HG03460 (cell line): ENCODE measurements around the gene HILPDA.
A peak's percentile ranks its signal among the peaks of the same experiment; 100 is the strongest.
"Not testable (repeated sequence)": the region's sequence is repeated elsewhere in the genome, so short reads cannot be mapped to it uniquely, and the experiment has no call there.

Experiments used
- ATAC-seq: cut with Tn5 transposase; IDR thresholded peaks from one replicate; pipeline ENCODE4 v1.9.1; 2021; ENCODE audit not compliant: unreplicated experiment

HILPDA gene

DNA sequence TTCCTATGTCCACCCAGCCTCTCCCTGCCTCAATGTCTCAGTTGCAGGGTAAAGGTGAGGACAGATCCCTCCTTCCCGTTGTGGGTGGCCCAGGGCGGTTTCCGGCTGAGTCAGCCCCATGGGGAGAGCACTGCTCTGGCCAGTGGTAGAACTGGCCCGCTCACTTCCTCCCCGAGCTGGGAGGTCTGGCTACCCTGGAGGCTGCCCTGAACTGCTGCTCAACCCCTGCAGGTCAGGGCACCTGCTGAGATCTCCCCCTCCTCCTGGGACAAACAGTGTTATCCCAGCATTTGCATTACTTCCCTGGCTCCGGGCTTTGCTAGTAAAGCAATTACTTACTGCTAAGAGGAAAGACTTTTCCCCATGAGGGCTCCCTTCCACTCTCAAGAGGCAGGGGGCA lies 24.5 kb upstream of the HILPDA start:
- ATAC-seq = no peak

- ATAC-seq = no peak
Measured at GRCh38 chr7:128431754-128432153, 23.9 kb upstream of the HILPDA start.

- no peak for ATAC-seq
Measured at GRCh38 chr7:128434413-128435326, 21.0 kb upstream of the HILPDA start.

GRCh38 chr7:128435327-128435686 lies 20.4 kb upstream of the HILPDA start:
- no peak for ATAC-seq

- peak; percentile 78 for ATAC-seq
Measured at GRCh38 chr7:128437426-128438332, 18.0 kb upstream of the HILPDA start.

GRCh38 chr7:128442356-128442755 lies 13.3 kb upstream of the HILPDA start:
- no peak for ATAC-seq

DNA sequence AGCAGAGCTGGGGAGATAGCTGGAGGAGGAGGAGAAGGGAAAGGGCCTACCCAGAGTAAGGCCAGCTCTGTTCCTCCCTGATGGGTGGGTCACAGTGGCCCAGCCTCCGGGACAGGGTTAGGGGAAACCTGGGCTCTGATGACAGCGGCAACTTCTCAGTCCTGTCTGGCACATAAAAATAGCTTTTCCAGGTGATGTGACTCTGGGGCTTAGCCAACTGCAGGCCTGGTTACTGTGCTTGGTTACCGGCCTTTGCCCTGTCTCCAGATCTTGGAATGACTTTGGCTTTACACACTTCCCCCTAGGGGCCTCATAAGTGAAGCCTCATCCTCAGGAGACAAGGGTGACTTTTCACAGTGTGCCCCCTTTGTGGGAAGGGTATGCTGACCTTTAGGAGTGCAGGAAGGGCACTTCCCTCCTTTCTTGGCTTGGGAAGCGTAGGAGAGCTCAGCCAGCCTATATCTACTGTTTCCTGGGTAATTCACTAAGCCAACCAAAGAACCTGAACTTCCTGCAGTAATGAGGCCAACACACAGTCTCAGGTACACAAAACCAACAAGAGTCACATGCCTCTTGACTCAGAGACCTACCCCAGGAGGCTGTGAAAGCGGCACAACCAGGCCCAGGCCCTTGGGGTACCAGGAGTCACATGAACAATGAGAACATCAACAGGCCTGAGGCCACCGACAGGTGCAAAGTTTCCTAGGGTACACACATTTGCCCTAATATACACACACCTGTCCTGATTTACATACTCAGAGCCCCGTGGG lies 11.7 kb upstream of the HILPDA start:
- no peak for ATAC-seq

DNA sequence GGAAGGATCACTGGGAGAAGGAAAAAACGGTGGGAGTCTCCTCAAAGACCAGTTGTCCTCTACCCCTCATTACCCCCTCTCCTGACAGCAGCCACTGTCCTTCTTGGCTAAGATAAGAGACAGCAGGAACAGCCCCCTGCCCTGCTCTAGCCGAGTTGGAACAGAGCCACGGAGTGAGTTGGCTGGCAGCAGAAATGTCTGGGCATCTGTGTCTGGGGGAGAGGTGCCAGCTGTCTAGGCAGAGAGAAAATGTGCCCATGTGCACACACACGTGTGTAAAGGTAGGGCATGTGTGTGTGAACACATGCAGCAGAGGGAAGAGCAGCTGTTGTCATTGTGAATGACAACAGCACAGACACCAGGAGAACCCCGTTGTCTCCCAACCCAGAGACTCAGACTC lies 9.4 kb upstream of the HILPDA start:
- ATAC-seq = no peak

DNA sequence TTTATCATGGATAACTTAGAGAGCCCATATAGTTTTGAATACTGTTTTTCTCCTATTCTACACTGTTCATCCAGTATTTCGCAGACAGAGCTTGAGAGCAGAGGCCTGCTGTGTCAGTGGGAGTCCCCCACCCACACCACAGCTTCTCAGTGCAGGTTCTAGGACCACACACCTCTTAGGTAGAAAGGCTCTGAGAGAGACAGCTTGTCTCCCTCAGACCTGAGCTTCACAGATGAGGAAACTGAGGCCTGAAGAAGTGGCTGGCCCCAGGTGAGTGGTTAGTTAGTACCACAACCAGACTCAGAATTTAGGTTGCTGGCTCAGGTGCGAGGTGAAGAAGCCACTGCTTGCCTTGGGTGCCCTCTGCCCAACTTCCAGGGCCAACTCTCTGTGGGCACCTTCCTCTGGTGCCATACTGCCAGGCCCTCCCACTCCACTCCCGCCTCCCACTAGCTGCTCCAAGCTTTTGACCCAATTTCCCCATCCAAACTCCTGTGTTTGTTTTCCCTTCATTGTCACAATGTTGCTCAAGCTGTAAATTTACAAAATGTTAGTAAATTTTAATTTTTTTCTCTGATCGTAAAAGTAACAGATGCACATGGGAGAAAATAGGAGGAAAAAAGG lies 7.6 kb upstream of the HILPDA start:
- no peak for ATAC-seq

DNA sequence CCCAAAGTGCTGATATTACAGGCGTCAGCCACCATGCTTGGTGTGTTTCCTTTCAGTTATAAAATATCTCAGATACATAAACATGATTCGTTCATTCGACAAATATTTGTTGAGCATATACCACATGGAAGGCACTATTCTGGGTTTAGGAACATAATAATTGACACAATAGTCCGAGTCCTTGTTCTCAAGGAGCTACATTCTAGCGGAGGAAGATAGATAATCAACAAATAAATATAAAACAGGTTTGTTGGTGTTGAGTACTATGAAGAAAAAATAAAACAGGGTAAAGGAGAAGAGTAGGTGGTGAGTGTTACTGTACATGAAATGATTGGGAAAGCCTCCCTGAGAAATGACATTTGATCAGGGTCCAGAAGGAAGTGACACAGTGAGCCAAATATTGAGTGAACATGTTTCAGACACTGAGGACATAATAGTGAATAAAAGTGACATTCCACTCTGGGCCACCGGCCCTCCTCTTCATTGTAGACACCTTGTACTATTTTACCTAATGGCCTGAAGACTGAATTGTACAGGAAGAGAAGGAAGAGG lies 6.9 kb upstream of the HILPDA start:
- ATAC-seq = no peak

- ATAC-seq = no peak
Measured at GRCh38 chr7:128450409-128450808, 5.3 kb upstream of the HILPDA start.

DNA sequence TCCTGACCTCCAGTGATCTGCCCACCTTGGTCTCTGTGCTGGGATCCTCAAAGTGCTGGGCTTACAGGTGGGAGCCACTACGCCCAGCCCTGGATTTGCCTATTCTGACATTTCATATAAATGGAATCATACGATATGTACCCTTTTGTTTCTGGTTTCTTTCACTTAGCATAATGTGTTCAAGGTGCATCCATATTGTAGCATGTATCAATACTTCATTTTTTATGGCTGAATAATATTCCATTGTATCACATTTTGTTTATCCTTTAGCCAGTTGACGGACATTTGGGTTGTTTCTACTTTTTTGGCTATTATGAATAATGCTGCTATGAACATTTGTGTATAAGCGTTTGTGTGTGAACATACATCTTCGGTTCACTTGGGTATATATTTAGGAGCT lies 4.8 kb upstream of the HILPDA start:
- no peak for ATAC-seq

DNA sequence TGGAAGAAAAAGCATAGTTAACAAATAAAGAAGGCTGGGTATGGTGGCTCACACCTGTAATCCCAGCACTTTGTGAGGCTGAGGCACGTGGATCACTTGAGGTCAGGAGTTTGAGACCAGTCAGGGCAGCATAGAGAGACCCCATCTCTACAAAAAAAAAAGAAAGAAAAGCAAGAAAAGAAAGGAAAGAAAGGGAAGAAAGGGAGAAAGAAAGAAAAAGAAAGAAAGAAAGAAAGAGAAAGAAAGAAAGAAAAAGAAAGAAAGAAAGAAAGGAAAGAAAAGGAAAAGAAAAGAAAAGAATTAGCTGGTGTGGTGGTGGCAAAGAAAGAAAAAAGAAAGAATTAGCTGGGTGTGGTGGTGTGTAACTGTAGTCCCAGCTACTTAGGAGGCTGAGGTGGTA lies 3.1 kb upstream of the HILPDA start:
- ATAC-seq = no peak

DNA sequence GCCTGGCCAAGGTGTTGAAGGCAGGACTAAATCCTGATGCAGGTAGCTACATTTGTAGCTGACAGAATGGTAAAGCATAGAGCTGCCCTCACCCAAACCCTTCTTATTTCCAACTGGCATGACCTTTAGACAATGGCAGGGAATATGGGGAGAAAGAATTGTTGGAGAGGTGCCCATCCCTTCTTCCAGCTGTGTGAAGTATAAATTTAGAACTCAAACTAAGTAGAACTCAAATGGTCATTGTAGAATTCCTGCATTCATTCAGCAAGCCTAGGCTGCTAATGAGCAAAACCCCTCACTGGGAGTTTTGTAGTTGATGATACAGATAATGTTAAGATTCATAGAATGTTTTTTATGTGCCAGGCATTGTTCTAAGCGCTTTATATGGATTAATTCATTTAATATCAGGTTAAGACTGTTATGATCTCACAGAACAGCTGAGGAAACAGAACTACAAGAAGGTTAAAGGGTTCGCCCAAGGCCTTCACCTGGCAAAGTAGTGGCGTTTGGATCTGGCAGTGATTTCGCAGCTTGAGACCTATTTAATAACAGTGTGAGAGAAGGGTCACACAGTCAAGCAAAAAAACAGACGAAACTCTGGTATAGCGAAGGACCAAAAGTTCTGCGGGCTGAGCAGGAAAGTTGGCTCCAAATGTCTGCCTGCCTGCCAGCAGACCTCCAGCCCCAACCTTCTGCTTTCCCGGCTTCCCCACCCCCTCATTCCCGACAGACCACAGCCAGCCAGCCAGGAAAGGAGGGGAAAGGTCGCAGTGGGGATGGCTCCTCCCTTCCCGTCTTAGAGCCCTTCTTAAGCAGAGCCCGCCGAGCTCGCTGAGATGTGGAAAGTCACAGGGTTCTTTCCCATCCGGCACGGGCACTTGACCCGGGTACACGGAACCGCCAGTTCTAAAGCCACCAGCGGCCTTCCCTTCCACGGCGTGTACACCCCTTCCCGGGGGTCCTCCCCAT lies 1.6 kb upstream of the HILPDA start:
- ATAC-seq = no peak

- ATAC-seq = no peak
Measured at GRCh38 chr7:128454808-128455542, 703 bp upstream of the HILPDA start.

DNA sequence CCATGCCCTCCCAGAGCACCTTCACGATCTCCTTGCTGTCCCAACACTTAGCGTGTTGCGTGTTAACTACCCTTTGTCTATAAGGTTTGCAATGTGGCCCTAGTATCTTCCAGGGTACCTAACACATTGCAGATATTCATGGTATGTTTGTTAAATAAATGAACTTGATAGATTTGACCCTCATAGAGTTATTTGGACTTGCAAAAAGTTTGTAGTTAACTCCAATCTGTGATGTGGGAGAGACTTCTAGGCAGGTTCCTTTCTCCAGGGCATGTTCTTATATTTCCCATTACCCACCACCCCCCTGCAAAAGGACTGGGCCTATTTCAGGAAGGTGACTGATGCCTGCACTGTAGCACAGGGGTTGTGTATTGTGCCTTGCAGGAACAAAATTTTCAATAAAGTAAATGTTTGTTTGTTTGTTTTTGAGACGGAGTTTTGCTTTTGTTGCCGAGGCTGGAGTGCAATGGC lies 612 bp downstream of the HILPDA start:
- ATAC-seq = no peak

DNA sequence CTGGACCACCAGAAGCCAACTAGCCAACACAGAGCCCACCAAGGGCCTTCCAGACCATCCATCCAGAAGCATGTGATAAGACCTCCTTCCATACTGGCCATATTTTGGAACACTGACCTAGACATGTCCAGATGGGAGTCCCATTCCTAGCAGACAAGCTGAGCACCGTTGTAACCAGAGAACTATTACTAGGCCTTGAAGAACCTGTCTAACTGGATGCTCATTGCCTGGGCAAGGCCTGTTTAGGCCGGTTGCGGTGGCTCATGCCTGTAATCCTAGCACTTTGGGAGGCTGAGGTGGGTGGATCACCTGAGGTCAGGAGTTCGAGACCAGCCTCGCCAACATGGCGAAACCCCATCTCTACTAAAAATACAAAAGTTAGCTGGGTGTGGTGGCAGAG lies 1.7 kb downstream of the HILPDA start:
- not testable (repeated sequence) for ATAC-seq

- ATAC-seq = peak; percentile 22
Measured at GRCh38 chr7:128458956-128459355, 3.3 kb downstream of the HILPDA start.
